A673 (cell line): Measurements from ENCODE around the gene KATNB1. TPM values are rescaled to one million over a fixed set of nuclear protein-coding genes. Genes with fewer than 3 reads are reported as not detected.
"Not testable (repeated sequence)": the region's sequence is repeated elsewhere in the genome, so short reads cannot be mapped to it uniquely, and the experiment has no call there.

Source experiments
- BruUV-seq: library from RNA; stranded (reverse); fragments of 400-500 nt; replicated peaks from 2 replicates; lab custom pipeline; 2021; lab: Mats Ljungman, UMichigan
- CTCF ChIA-PET: fragments of 300-600 bp; sonication (Branson Sonifier 250); formaldehyde crosslinking; loops from one replicate; lab custom pipeline; 2022; ENCODE audit warnings: antibody characterized with exemption; lab: Charles Lee
- POLR2A ChIA-PET: fragments of 300-600 bp; sonication (Branson Sonifier 250); formaldehyde crosslinking; loops from one replicate; lab custom pipeline; 2022; ENCODE audit warnings: antibody characterized with exemption; ENCODE audit not compliant: low non-redundant PET; lab: Charles Lee
- DNase-seq: peaks from one replicate; pipeline ENCODE4 v3.0.0-alpha.2; 2015; ENCODE audit warnings: low spot score
- H3K27ac ChIP-seq: fragments of 200-600 bp; sonication (generic); 2 replicates; pipeline ENCODE4 v1.5.1; 2016; ENCODE audit warnings: mixed run types, low read depth, mild to moderate bottlenecking, mixed read lengths, antibody characterized with exemption, low read length; ENCODE audit not compliant: poor library complexity, severe bottlenecking
- H3K27me3 ChIP-seq: fragments of 200-600 bp; sonication (generic); replicated peaks from 2 replicates; pipeline ENCODE4 v1.6.1; 2017; ENCODE audit warnings: mixed run types, low read depth, mild to moderate bottlenecking, mixed read lengths, antibody characterized with exemption, low read length; ENCODE audit not compliant: insufficient read depth, poor library complexity
- H3K36me3 ChIP-seq: fragments of 200-600 bp; sonication (generic); 2 replicates; pipeline ENCODE4 v1.6.1; 2016; ENCODE audit warnings: mixed run types, mild to moderate bottlenecking, mixed read lengths, antibody characterized with exemption, low read length; ENCODE audit not compliant: insufficient read depth, poor library complexity, severe bottlenecking
- H3K4me1 ChIP-seq: fragments of 200-600 bp; sonication (generic); 2 replicates; pipeline ENCODE4 v1.6.1; 2017; ENCODE audit warnings: mixed run types, mild to moderate bottlenecking, mixed read lengths, antibody characterized with exemption, low read length; ENCODE audit not compliant: insufficient read depth, poor library complexity, severe bottlenecking
- H3K4me3 ChIP-seq: fragments of 200-600 bp; sonication (generic); 2 replicates; pipeline ENCODE4 v1.5.1; 2016; ENCODE audit warnings: low read depth, mixed run types, mild to moderate bottlenecking, mixed read lengths, low read length; ENCODE audit not compliant: poor library complexity, severe bottlenecking
- H3K9me3 ChIP-seq: fragments of 200-600 bp; sonication (generic); 2 replicates; pipeline ENCODE4 v1.6.1; 2016; ENCODE audit warnings: mixed run types, low read depth, mild to moderate bottlenecking, mixed read lengths, antibody characterized with exemption, low read length; ENCODE audit not compliant: poor library complexity, severe bottlenecking
- CTCF ChIP-seq: fragments of 300-800, 200-600 bp; sonication (generic); conservative IDR thresholded peaks from 2 replicates; pipeline ENCODE4 v1.5.1; 2017; ENCODE audit warnings: low read depth, mild to moderate bottlenecking, antibody characterized with exemption, low read length, moderate library complexity, mixed read lengths
- EZH2 ChIP-seq: fragments of 200-600 bp; sonication (generic); IDR thresholded peaks from 2 replicates; pipeline ENCODE4 v1.6.1; 2017; ENCODE audit warnings: borderline replicate concordance, low read depth, mild to moderate bottlenecking, mixed read lengths, antibody characterized with exemption, low read length; ENCODE audit not compliant: poor library complexity, severe bottlenecking
- intact Hi-C: fragments of 100-400 bp; cut with micrococcal nuclease; formaldehyde crosslinking; loops from one replicate; pipeline ENCODE4 v1.10.0; 2022; ENCODE audit not compliant: unreplicated experiment
- total RNA-seq: library from RNA; stranded (reverse); gene quantifications from 2 replicates; pipeline ENCODE4 v1.2.3, GENCODE V29; 2021

KATNB1 gene
- total RNA-seq, 1 experiment from 2014 or later: 55.7 TPM

GRCh38 chr16:57729182-57729484 lies 6.4 kb upstream of the KATNB1 start:
- POLR2A ChIA-PET: no interaction called here
- BruUV-seq: no TSS peak
- no peak overlapping the region for H3K4me3 ChIP-seq
- no peak for DNase-seq
- intact Hi-C loops: no loop called here
- no peaks in the 10 kb centered on the region for H3K4me1 ChIP-seq
- peaks cover 9% of the 10 kb centered on the region for H3K9me3 ChIP-seq
- no peak for TF ChIP-seq CTCF
- TF ChIP-seq EZH2: no peak
- no peak overlapping the region for H3K27ac ChIP-seq
- no peaks in the 10 kb centered on the region for H3K27me3 ChIP-seq
- no peaks in the 10 kb centered on the region for H3K36me3 ChIP-seq
- CTCF ChIA-PET: no interaction called here

GRCh38 chr16:57729852-57730251 lies 5.7 kb upstream of the KATNB1 start:
- intact Hi-C loops, BruUV-seq, DNase-seq, H3K27me3 ChIP-seq, H3K27ac ChIP-seq, H3K4me1 ChIP-seq, CTCF ChIA-PET, POLR2A ChIA-PET, H3K36me3 ChIP-seq, H3K4me3 ChIP-seq, H3K9me3 ChIP-seq: not testable (repeated sequence)

GRCh38 chr16:57730771-57731730 lies 4.5 kb upstream of the KATNB1 start:
- Histone ChIP-seq H3K27ac (no peak overlapping the region), H3K4me3 (no peak overlapping the region), H3K36me3 (no peaks in the 10 kb centered on the region), H3K9me3 (peaks cover 9% of the 10 kb centered on the region), H3K4me1 (no peaks in the 10 kb centered on the region), H3K27me3 (no peaks in the 10 kb centered on the region)
- no peak for DNase-seq
- POLR2A ChIA-PET: no interaction called here
- TF ChIP-seq EZH2 (no peak), CTCF (no peak)
- no TSS peak for BruUV-seq
- CTCF ChIA-PET: no interaction called here
- intact Hi-C loops: no loop called here
